Mammary epithelial cell (primary cell): ENCODE data around the gene SCGB1D4.

Experiments used
- CTCF ChIP-seq, 2 donors: IDR thresholded peaks in 1 of 2; conservative IDR thresholded peaks in 1 of 2; 2 replicates each; pipeline ENCODE4 v1.5.1; 2011 to 2012; ENCODE audit warnings: inconsistent platforms in 2 of 2, low read length in 2 of 2, mild to moderate bottlenecking in 2 of 2, control low read depth in 1 of 2, low read depth in 1 of 2; ENCODE audit not compliant: insufficient read depth in 1 of 2; ENCODE audit errors: extremely low read depth in 1 of 2
- EZH2 ChIP-seq: IDR thresholded peaks from 2 replicates; pipeline ENCODE4 v1.6.1; 2012; ENCODE audit warnings: low read length, inconsistent platforms, borderline replicate concordance

GRCh38 chr11:62298975-62299374 is at the start of gene SCGB1D4:
- TF ChIP-seq EZH2 (no peak), CTCF (conservative IDR thresholded peaks at IDR 0.05 in 1 of 2, IDR thresholded peaks at IDR 0.05 in 1 of 2; ENCODE audit: extremely low read depth in 1 of 2, insufficient read depth in 1 of 2, low read depth in 1 of 2, low read length in 2 of 2) (no peak)
